Measurements from ENCODE around the gene SEMA3E. TPM values are rescaled to one million over a fixed set of nuclear protein-coding genes. Genes with fewer than 3 reads are reported as not detected.

The SEMA3E gene
- total and polyA plus RNA-seq, 10 of the 15 experiments (the other 5 are each of a cell fraction or from before 2014, with no cell fraction given), result 0.08 to 2.0 (median 0.82) TPM

GRCh38 chr7:83337050-83337449, 311.9 kb downstream of the SEMA3E start (continued):
- TF ChIP-seq CEBPZ (IDR thresholded peaks at IDR 0.05; ENCODE audit: low read depth, low read length), result no peak
- no peak for TF ChIP-seq SUZ12 (IDR thresholded peaks at IDR 0.05; ENCODE audit: unreplicated experiment)
- TF ChIP-seq KAT2A (conservative IDR thresholded peaks at IDR 0.05; ENCODE audit: control insufficient read depth, low read depth, low read length), result no peak
- TF ChIP-seq ZBED1 (IDR thresholded peaks at IDR 0.05; ENCODE audit: borderline replicate concordance), result no peak
- TF ChIP-seq SUPT20H (IDR thresholded peaks at IDR 0.05; ENCODE audit: borderline replicate concordance, control insufficient read depth, low read depth, low read length), result no peak
- TF ChIP-seq TBL1XR1 (IDR thresholded peaks at IDR 0.05; ENCODE audit: low read depth, low read length), result no peak

GRCh38 chr7:83326223-83326622, 322.7 kb downstream of the SEMA3E start:
- BruUV-seq (replicated peaks), result no TSS peak
- ChIA-PET SMC1A (ENCODE audit: uncharacterized antibody, unreplicated experiment) (no interaction called here), RAD21 (ENCODE audit: unreplicated experiment) (no interaction called here), CTCF (no interaction called here), POLR2A (no interaction called here)
- Histone ChIP-seq H3K4me1 (ENCODE audit: control insufficient read depth, insufficient read depth, low read length) (no peaks in the 10 kb centered on the region), H3K27ac (ENCODE audit: control insufficient read depth, insufficient read depth) (no peak overlapping the region), H3K4me2 (ENCODE audit: control insufficient read depth, insufficient read depth) (no peak overlapping the region), H3K79me2 (ENCODE audit: control insufficient read depth, insufficient read depth, low read length) (no peaks in the 10 kb centered on the region), H3K9me3 (replicated peaks; ENCODE audit: control insufficient read depth, insufficient read depth, low read length) (no peaks in the 10 kb centered on the region), H3K27me3 (replicated peaks in 1 of 2; ENCODE audit: control insufficient read depth in 2 of 2, insufficient read depth in 2 of 2, low read length in 1 of 2) (no peaks in the 10 kb centered on the region), H2AFZ (ENCODE audit: control insufficient read depth, low read depth, low read length) (no peak overlapping the region), H3K36me3 (ENCODE audit: control insufficient read depth in 2 of 2, insufficient read depth in 2 of 2, low read length in 1 of 2) (no peaks in the 10 kb centered on the region), H4K20me1 (ENCODE audit: control insufficient read depth, insufficient read depth) (no peaks in the 10 kb centered on the region), H3K9ac (ENCODE audit: control insufficient read depth, insufficient read depth, low read length) (no peak overlapping the region), H3K4me3 (no peak overlapping the region)
- 20% methylated on average over 2 of the region's 2 CpGs for WGBS (ENCODE audit: insufficient coverage, insufficient replicate concordance, low lambda C conversion rate, missing lambda C conversion rate)
- ATAC-seq (no peak), FAIRE-seq (no peak), DNase-seq (ENCODE audit: low read depth, low spot score) (no peak)
- intact Hi-C loops (cut with micrococcal nuclease; ENCODE audit: unreplicated experiment), result no loop called here
- in situ Hi-C loops (cut with MboI), result no loop called here
- TF ChIP-seq YBX1 (IDR thresholded peaks at IDR 0.05), result no peak
- TF ChIP-seq, protein P1, sequence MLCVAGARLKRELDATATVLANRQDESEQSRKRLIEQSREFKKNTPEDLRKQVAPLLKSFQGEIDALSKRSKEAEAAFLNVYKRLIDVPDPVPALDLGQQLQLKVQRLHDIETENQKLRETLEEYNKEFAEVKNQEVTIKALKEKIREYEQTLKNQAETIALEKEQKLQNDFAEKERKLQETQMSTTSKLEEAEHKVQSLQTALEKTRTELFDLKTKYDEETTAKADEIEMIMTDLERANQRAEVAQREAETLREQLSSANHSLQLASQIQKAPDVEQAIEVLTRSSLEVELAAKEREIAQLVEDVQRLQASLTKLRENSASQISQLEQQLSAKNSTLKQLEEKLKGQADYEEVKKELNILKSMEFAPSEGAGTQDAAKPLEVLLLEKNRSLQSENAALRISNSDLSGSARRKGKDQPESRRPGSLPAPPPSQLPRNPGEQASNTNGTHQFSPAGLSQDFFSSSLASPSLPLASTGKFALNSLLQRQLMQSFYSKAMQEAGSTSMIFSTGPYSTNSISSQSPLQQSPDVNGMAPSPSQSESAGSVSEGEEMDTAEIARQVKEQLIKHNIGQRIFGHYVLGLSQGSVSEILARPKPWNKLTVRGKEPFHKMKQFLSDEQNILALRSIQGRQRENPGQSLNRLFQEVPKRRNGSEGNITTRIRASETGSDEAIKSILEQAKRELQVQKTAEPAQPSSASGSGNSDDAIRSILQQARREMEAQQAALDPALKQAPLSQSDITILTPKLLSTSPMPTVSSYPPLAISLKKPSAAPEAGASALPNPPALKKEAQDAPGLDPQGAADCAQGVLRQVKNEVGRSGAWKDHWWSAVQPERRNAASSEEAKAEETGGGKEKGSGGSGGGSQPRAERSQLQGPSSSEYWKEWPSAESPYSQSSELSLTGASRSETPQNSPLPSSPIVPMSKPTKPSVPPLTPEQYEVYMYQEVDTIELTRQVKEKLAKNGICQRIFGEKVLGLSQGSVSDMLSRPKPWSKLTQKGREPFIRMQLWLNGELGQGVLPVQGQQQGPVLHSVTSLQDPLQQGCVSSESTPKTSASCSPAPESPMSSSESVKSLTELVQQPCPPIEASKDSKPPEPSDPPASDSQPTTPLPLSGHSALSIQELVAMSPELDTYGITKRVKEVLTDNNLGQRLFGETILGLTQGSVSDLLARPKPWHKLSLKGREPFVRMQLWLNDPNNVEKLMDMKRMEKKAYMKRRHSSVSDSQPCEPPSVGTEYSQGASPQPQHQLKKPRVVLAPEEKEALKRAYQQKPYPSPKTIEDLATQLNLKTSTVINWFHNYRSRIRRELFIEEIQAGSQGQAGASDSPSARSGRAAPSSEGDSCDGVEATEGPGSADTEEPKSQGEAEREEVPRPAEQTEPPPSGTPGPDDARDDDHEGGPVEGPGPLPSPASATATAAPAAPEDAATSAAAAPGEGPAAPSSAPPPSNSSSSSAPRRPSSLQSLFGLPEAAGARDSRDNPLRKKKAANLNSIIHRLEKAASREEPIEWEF (IDR thresholded peaks at IDR 0.05; ENCODE audit: insufficient replicate concordance, low read depth, low read length), result no peak
- no peak for TF ChIP-seq HCFC1 (IDR thresholded peaks at IDR 0.05; ENCODE audit: low read length)
- no peak for TF ChIP-seq RCOR1 (conservative IDR thresholded peaks at IDR 0.05; ENCODE audit: low read depth, low read length)
- no peak for TF ChIP-seq ELK1 (IDR thresholded peaks at IDR 0.05; ENCODE audit: low read depth, low read length)
- TF ChIP-seq RUNX3 (IDR thresholded peaks at IDR 0.05; ENCODE audit: low read length), result no peak
- TF ChIP-seq TCF7 (IDR thresholded peaks at IDR 0.05; ENCODE audit: borderline replicate concordance), result no peak
- TF ChIP-seq POU2F2 (IDR thresholded peaks at IDR 0.05; ENCODE audit: borderline replicate concordance, low read depth, low read length), result no peak

Measured in GM12878 (cell line).